GM18858 (cell line): ENCODE measurements around the gene LIN7B.
"Not testable (repeated sequence)": the region's sequence is repeated elsewhere in the genome, so short reads cannot be mapped to it uniquely, and the experiment has no call there.

Experiments
- ATAC-seq: cut with Tn5 transposase; IDR thresholded peaks from one replicate; pipeline ENCODE4 v1.9.1; 2021; ENCODE audit not compliant: unreplicated experiment

The LIN7B gene

GRCh38 chr19:49113762-49114629, at the start of gene LIN7B:
LIN7B (plus strand) TSS chr19:49114370; CDS start chr19:49114405, 35 bp downstream.
- ATAC-seq = peak; percentile 31

- no peak for ATAC-seq
These were observed 49.2 kb upstream of the LIN7B start, which contains the start of gene NTF4 for GRCh38 chr19:49064768-49065611. NTF4 (minus strand) TSS chr19:49064818; CDS start chr19:49061997, 2,821 bp downstream.

GRCh38 chr19:49065905-49066512, 48.2 kb upstream of the LIN7B start:
- ATAC-seq = no peak

- no peak for ATAC-seq
These were observed 46.6 kb upstream of the LIN7B start for GRCh38 chr19:49067554-49067953.

- ATAC-seq = no peak
These were observed 45.1 kb upstream of the LIN7B start for GRCh38 chr19:49069026-49069425.

GRCh38 chr19:49070416-49070815, 43.8 kb upstream of the LIN7B start:
- no peak for ATAC-seq

- no peak for ATAC-seq
These were observed 42.2 kb upstream of the LIN7B start for GRCh38 chr19:49071860-49072547.

- ATAC-seq = no peak
These were observed 40.4 kb upstream of the LIN7B start for GRCh38 chr19:49073514-49074378.

GRCh38 chr19:49074869-49075268, 39.3 kb upstream of the LIN7B start:
- not testable (repeated sequence) for ATAC-seq

GRCh38 chr19:49080392-49080791, 33.8 kb upstream of the LIN7B start:
- ATAC-seq = no peak

GRCh38 chr19:49081273-49081672, 32.9 kb upstream of the LIN7B start:
- ATAC-seq = no peak

- ATAC-seq = no peak
These were observed 29.8 kb upstream of the LIN7B start for GRCh38 chr19:49084206-49085019.

GRCh38 chr19:49085020-49085867, 28.9 kb upstream of the LIN7B start, which contains the start of gene SNRNP70:
SNRNP70 (plus strand) TSS chr19:49085451; CDS start chr19:49086415, 964 bp downstream.
- peak; percentile 72 for ATAC-seq

GRCh38 chr19:49085868-49086232, 28.3 kb upstream of the LIN7B start:
- ATAC-seq = no peak

- no peak for ATAC-seq
These were observed 27.9 kb upstream of the LIN7B start for GRCh38 chr19:49086296-49086695.

- no peak for ATAC-seq
These were observed 22.7 kb upstream of the LIN7B start for GRCh38 chr19:49091391-49092038.

GRCh38 chr19:49092686-49093085, 21.5 kb upstream of the LIN7B start:
- no peak for ATAC-seq
